ENCODE measurements around the gene PAX2.

DNA sequence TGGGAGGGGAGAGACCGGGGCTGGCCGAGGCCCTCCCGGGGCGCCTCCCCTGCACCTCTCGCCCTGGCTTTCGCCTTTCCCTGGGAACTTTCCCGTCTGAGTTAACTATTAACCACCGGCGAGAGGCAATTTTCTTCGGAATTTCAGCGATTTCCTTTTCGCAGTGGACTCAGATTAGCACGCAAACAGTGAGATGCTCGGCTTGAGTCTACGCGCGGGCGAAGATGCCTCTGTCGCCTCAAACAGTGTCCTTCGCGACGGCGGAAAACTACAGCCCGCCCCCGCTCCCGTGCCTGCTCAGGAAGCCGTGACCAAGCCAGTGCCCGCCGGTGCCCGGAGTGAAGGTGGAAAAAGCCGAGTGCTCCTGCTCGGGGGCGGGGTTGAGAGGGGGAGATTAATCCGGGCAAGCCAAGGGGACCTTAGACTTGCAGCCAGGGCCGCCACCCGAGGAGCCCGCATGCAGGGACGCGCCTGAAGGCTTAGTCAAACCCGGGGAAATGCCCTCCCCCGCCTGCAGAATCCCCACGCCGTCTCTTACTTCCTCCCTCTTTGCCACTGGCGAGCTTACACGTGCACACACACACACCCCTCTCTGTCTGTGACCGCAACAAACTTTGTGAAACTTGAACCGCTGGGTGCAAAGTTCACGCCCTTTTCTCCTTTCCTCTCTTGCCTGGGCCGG is 14.5 kb upstream of the PAX2 start:
- TF ChIP-seq, protein P1, sequence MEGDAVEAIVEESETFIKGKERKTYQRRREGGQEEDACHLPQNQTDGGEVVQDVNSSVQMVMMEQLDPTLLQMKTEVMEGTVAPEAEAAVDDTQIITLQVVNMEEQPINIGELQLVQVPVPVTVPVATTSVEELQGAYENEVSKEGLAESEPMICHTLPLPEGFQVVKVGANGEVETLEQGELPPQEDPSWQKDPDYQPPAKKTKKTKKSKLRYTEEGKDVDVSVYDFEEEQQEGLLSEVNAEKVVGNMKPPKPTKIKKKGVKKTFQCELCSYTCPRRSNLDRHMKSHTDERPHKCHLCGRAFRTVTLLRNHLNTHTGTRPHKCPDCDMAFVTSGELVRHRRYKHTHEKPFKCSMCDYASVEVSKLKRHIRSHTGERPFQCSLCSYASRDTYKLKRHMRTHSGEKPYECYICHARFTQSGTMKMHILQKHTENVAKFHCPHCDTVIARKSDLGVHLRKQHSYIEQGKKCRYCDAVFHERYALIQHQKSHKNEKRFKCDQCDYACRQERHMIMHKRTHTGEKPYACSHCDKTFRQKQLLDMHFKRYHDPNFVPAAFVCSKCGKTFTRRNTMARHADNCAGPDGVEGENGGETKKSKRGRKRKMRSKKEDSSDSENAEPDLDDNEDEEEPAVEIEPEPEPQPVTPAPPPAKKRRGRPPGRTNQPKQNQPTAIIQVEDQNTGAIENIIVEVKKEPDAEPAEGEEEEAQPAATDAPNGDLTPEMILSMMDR (IDR thresholded peaks at IDR 0.05), result no peak
- TF ChIP-seq, protein P2, sequence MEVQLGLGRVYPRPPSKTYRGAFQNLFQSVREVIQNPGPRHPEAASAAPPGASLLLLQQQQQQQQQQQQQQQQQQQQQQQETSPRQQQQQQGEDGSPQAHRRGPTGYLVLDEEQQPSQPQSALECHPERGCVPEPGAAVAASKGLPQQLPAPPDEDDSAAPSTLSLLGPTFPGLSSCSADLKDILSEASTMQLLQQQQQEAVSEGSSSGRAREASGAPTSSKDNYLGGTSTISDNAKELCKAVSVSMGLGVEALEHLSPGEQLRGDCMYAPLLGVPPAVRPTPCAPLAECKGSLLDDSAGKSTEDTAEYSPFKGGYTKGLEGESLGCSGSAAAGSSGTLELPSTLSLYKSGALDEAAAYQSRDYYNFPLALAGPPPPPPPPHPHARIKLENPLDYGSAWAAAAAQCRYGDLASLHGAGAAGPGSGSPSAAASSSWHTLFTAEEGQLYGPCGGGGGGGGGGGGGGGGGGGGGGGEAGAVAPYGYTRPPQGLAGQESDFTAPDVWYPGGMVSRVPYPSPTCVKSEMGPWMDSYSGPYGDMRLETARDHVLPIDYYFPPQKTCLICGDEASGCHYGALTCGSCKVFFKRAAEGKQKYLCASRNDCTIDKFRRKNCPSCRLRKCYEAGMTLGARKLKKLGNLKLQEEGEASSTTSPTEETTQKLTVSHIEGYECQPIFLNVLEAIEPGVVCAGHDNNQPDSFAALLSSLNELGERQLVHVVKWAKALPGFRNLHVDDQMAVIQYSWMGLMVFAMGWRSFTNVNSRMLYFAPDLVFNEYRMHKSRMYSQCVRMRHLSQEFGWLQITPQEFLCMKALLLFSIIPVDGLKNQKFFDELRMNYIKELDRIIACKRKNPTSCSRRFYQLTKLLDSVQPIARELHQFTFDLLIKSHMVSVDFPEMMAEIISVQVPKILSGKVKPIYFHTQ (CRISPR knock-in tag; IDR thresholded peaks at IDR 0.05), result no peak

Data from WTC11 (cell line).